Sigmoid colon (tissue), 7 donors: Measurements from ENCODE around the gene ICE2. TPM values are rescaled to one million over a fixed set of nuclear protein-coding genes. Genes with fewer than 3 reads are reported as not detected.
A peak's percentile ranks its signal among the peaks of the same experiment; 100 is the strongest.

Experiments used
- DNase-seq: peaks from one replicate; pipeline ENCODE4 v3.0.0-alpha.2; 2019
- H3K27ac ChIP-seq, 4 donors: fragments of 200-600 bp; sonication (generic); one replicate each; pipeline ENCODE4 v1.5.1; 2016 to 2019; ENCODE audit warnings: mild to moderate bottlenecking in 1 of 4
- H3K27me3 ChIP-seq, 3 donors: fragments of 200-600 bp; sonication (generic); one replicate each; pipeline ENCODE4 v1.5.1; 2019; ENCODE audit warnings: mild to moderate bottlenecking in 1 of 3
- H3K36me3 ChIP-seq, 4 donors: fragments of 200-600 bp; sonication (generic); one replicate each; pipeline ENCODE4 v1.5.1; 2016 to 2019
- H3K4me1 ChIP-seq, 4 donors: fragments of 200-600 bp; sonication (generic); one replicate each; pipeline ENCODE4 v1.5.1; 2017 to 2019
- H3K4me3 ChIP-seq, 4 donors: fragments of 200-600 bp; sonication (generic); one replicate each; pipeline ENCODE4 v1.5.1; 2017 to 2019; ENCODE audit warnings: mild to moderate bottlenecking in 2 of 4, moderate library complexity in 1 of 4
- H3K9me3 ChIP-seq, 4 donors: fragments of 200-600 bp in 3 of 4; sonication (generic) in 3 of 4; one replicate each; pipeline versions ENCODE4 v1.5.1 to v1.6.1; 2013 to 2019
- CTCF ChIP-seq, 4 experiments: fragments of 450-650 bp in 3 of 4; fragments of 200-600 bp in 1 of 4; IDR thresholded peaks; one replicate each; pipeline ENCODE4 v1.5.1; 2016 to 2019; ENCODE audit warnings: antibody characterized with exemption in 4 of 4, mild to moderate bottlenecking in 3 of 4, moderate library complexity in 2 of 4
- EP300 ChIP-seq, 4 donors: sonication (generic); formaldehyde crosslinking; IDR thresholded peaks; one replicate each; pipeline ENCODE4 v1.6.1; 2017; ENCODE audit warnings: antibody characterized with exemption in 4 of 4
- POLR2A ChIP-seq, 2 donors: fragments of 450-650 bp; IDR thresholded peaks; one replicate each; pipeline ENCODE4 v1.6.1; 2016; ENCODE audit warnings: antibody characterized with exemption in 2 of 2, mild to moderate bottlenecking in 2 of 2, moderate library complexity in 2 of 2
- POLR2AphosphoS5 ChIP-seq, 4 donors: sonication (generic); formaldehyde crosslinking; IDR thresholded peaks; one replicate each; pipeline ENCODE4 v1.6.1; 2017; ENCODE audit warnings: antibody characterized with exemption in 4 of 4
- WGBS, 2 donors: extraction: QIAGEN DNeasy Blood & Tissue Kit; methylation state at CpG; one replicate each; pipeline ENCODE4 v1.1.7; 2013; 5-methylcytosine and 5-hydroxymethylcytosine counted together
- intact Hi-C: fragments of 100-400 bp; cut with DNase I; formaldehyde crosslinking; loops from one replicate; pipeline ENCODE4 v1.15.1; 2023
- polyA plus RNA-seq, 3 donors: library from polyadenylated mRNA; stranded (reverse); fragments of 200-250 nt; gene quantifications; one replicate each; pipeline ENCODE4 v1.2.3, GENCODE V29; 2013
- total RNA-seq, 4 donors: library from RNA; depleted of rRNA; stranded (reverse); fragments of >200 nt; gene quantifications; one replicate each; pipeline ENCODE4 v1.1.0, GENCODE V29; 2016
- donor health status: healthy with polysubstance abuse.
- donor health status: Bipolar disorder and iron deficiency.
- donor health status: healthy.

The ICE2 gene
- total and polyA plus RNA-seq, 7 donors = 4.6 to 40.3 (median 30.0) TPM

- Histone ChIP-seq H3K9me3 (no peaks in the 10 kb centered on the region), H3K4me1 (peaks cover under 1 to 86% (median 80%) of the 10 kb centered on the region in 4 donors), H3K4me3 (no peak overlapping the region), H3K27ac (peak overlapping the region; percentile 95 to 99 (median 98)), H3K27me3 (no peaks in the 10 kb centered on the region), H3K36me3 (no peaks in the 10 kb centered on the region)
- TF ChIP-seq POLR2AphosphoS5 (IDR thresholded peaks at IDR 0.05) (no peak), POLR2A (IDR thresholded peaks at IDR 0.05) (no peak), CTCF (IDR thresholded peaks at IDR 0.05) (no peak), EP300 (IDR thresholded peaks at IDR 0.05) (no peak)
- DNase-seq = no peak
- 5 to 37% methylated on average over 3 of the region's 3 CpGs for WGBS, 2 donors
- intact Hi-C loops = loop anchor here (5.0 kb wide), 1 partner anchor 35 kb away; no protein-coding TSS in a partner anchor
Observed at GRCh38 chr15:60392601-60392985, 86.3 kb downstream of the ICE2 start.

GRCh38 chr15:60391722-60392315 is 87.1 kb downstream of the ICE2 start:
- intact Hi-C loops = loop anchor here (2.0 to 5.0 kb wide), 2 partner anchors 21 to 35 kb away; no protein-coding TSS in a partner anchor
- no peaks in the 10 kb centered on the region for H3K36me3 ChIP-seq
- peak overlapping the region; percentile 95 to 99 (median 98) for H3K27ac ChIP-seq
- H3K9me3 ChIP-seq = no peaks in the 10 kb centered on the region
- no peak for DNase-seq
- no peaks in the 10 kb centered on the region for H3K27me3 ChIP-seq
- peaks cover 0 to 86% (median 76%) of the 10 kb centered on the region in 4 donors for H3K4me1 ChIP-seq
- 8 to 45% methylated on average over 4 of the region's 4 CpGs for WGBS, 2 donors
- TF ChIP-seq CTCF (IDR thresholded peaks at IDR 0.05) = no peak
- TF ChIP-seq POLR2A (IDR thresholded peaks at IDR 0.05) = no peak
- no peak for TF ChIP-seq EP300 (IDR thresholded peaks at IDR 0.05)
- TF ChIP-seq POLR2AphosphoS5 (IDR thresholded peaks at IDR 0.05) = no peak
- no peak overlapping the region for H3K4me3 ChIP-seq

DNA sequence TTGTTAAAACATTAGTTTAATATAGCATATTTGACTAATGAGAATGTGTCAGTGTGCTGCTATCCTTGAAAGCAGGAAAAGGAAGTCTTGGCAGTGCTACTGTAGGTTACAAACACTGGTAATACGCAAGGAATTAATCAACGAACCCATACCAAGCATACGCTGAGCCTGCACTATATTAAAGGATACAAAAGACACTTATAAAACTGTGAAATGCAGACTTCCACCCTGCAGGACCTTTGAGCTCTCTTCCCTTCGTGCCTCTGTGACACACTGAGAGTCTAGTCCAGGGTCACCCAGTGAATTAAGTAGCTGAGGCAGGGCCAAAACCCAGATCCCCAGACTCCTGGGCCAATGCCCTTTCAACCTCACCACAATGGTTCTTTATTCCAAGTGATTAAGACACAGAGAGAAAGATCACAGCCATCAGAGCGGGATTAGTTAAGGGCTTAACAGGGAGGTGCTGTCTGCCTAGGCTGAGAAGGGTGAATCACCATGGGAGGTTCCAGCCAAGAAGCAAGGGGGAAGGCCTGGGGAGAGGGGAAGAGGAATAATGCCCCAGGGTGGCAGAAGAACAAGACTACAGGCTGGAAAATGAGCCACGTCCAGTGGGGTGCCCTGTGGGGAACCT is 88.0 kb downstream of the ICE2 start:
- no peaks in the 10 kb centered on the region for H3K36me3 ChIP-seq
- WGBS, 2 donors = 11 to 55% methylated on average over 6 of the region's 6 CpGs
- no peaks in the 10 kb centered on the region for H3K27me3 ChIP-seq
- H3K27ac ChIP-seq = peak overlapping the region; percentile 95 to 99 (median 98)
- DNase-seq = peak; percentile 82
- TF ChIP-seq POLR2AphosphoS5 (IDR thresholded peaks at IDR 0.05) (peak in 3 of 4 donors; percentile 20 to 48 (median 40)), EP300 (IDR thresholded peaks at IDR 0.05) (no peak), POLR2A (IDR thresholded peaks at IDR 0.05) (no peak)
- intact Hi-C loops = loop anchor here (2.0 to 5.0 kb wide), 2 partner anchors 20 to 34 kb away; no protein-coding TSS in a partner anchor
- H3K4me1 ChIP-seq = peaks cover 0 to 85% (median 72%) of the 10 kb centered on the region in 4 donors
- no peaks in the 10 kb centered on the region for H3K9me3 ChIP-seq
- no peak overlapping the region for H3K4me3 ChIP-seq

- intact Hi-C loops = loop anchor here (2.0 to 5.0 kb wide), 2 partner anchors 19 to 33 kb away; no protein-coding TSS in a partner anchor
- 86 to 90% methylated on average over 6 of the region's 6 CpGs for WGBS, 2 donors
- DNase-seq = no peak
- H3K27me3 ChIP-seq = no peaks in the 10 kb centered on the region
- H3K27ac ChIP-seq = peak overlapping the region; percentile 95 to 99 (median 98)
- TF ChIP-seq POLR2AphosphoS5 (IDR thresholded peaks at IDR 0.05) (no peak), CTCF (IDR thresholded peaks at IDR 0.05) (no peak), POLR2A (IDR thresholded peaks at IDR 0.05) (no peak), EP300 (IDR thresholded peaks at IDR 0.05) (no peak)
- H3K9me3 ChIP-seq = no peaks in the 10 kb centered on the region
- peaks cover 0 to under 1% (median 0%) of the 10 kb centered on the region in 4 donors for H3K36me3 ChIP-seq
- H3K4me1 ChIP-seq = peaks cover 0 to 78% (median 67%) of the 10 kb centered on the region in 4 donors
- H3K4me3 ChIP-seq = no peak overlapping the region
Observed at GRCh38 chr15:60390231-60390630, 88.7 kb downstream of the ICE2 start.
